Measurements from ENCODE around the gene FNDC10.

- TF ChIP-seq CTCF (IDR thresholded peaks at IDR 0.05) (no peak), POLR2A (IDR thresholded peaks at IDR 0.05) (no peak)
Measured at GRCh38 chr1:1613509-1614082, 13.7 kb upstream of the FNDC10 start.
